Activated naive CD8-positive, alpha-beta T cell treated with anti-CD3 and anti-CD28 coated beads, Interleukin-2, amount 10 ng/mL, durations not matched to agents 7 days and 5 days (primary cell): ENCODE results near the gene FLYWCH2. TPM values are rescaled to one million over a fixed set of nuclear protein-coding genes. Genes with fewer than 3 reads are reported as not detected.
A peak's percentile ranks its signal among the peaks of the same experiment; 100 is the strongest.
"Not testable (repeated sequence)": the region's sequence is repeated elsewhere in the genome, so short reads cannot be mapped to it uniquely, and the experiment has no call there.

Experiments used
- ATAC-seq: fragments of 150-1000 bp; cut with Tn5 transposase; one replicate; pipeline ENCODE4 v1.10.0; 2021; ENCODE audit warnings: low read depth, moderate library complexity
- POLR2A ChIA-PET: fragments of 350-600 bp; sonication (Branson Sonifier 250); formaldehyde crosslinking; loops from one replicate; lab custom pipeline; 2021; ENCODE audit warnings: antibody characterized with exemption; lab: Charles Lee
- DNase-seq: peaks from one replicate; pipeline ENCODE4 v3.0.0; 2021
- H3K27ac Mint-ChIP-seq: one replicate; pipeline ENCODE4 v1.8.0; 2022; ENCODE audit warnings: mild to moderate bottlenecking, mixed read lengths
- H3K27me3 Mint-ChIP-seq: one replicate; pipeline ENCODE4 v1.8.0; 2022; ENCODE audit warnings: mild to moderate bottlenecking, moderate library complexity, mixed read lengths
- H3K36me3 Mint-ChIP-seq: one replicate; pipeline ENCODE4 v1.8.0; 2021; ENCODE audit warnings: mild to moderate bottlenecking, mixed read lengths
- H3K4me1 Mint-ChIP-seq: one replicate; pipeline ENCODE4 v1.8.0; 2021; ENCODE audit warnings: mixed read lengths
- H3K4me3 Mint-ChIP-seq: one replicate; pipeline ENCODE4 v1.8.0; 2022; ENCODE audit warnings: mild to moderate bottlenecking, moderate library complexity, mixed read lengths
- H3K9me3 Mint-ChIP-seq: one replicate; pipeline ENCODE4 v1.8.0; 2021; ENCODE audit warnings: mixed read lengths
- total RNA-seq, 2 experiments: library from RNA; stranded (reverse); gene quantifications; one replicate each; pipeline ENCODE4 v1.2.3, GENCODE V29; 2021

FLYWCH2 gene
- total RNA-seq, 2 experiments from 2014 or later = 21.0 to 21.2 TPM

- peaks cover 22% of the 10 kb centered on the region for H3K4me1 Mint-ChIP-seq
- peak; percentile 59 for ATAC-seq
- POLR2A ChIA-PET = no interaction called here
Measured at GRCh38 chr16:2904100-2904921, 21.3 kb downstream of the FLYWCH2 start.

GRCh38 chr16:2904922-2905240 is 21.9 kb downstream of the FLYWCH2 start:
- Mint-ChIP-seq H3K4me3 (peak overlapping the region; percentile 90), H3K27ac (peak overlapping the region; percentile 94), H3K27me3 (peaks cover 3% of the 10 kb centered on the region), H3K36me3 (no peaks in the 10 kb centered on the region), H3K4me1 (peaks cover 22% of the 10 kb centered on the region), H3K9me3 (no peaks in the 10 kb centered on the region)
- ATAC-seq (no peak), DNase-seq (no peak)
- POLR2A ChIA-PET = interaction anchor here (1.9 kb wide), 1 partner anchor 22 kb away, joined by 8 read pairs; the partner anchor contains the start of gene FLYWCH2

More at GRCh38 chr16:2904100-2904921, 21.3 kb downstream of the FLYWCH2 start:
- Mint-ChIP-seq H3K27ac (peak overlapping the region; percentile 94), H3K36me3 (no peaks in the 10 kb centered on the region), H3K4me3 (peak overlapping the region; percentile 90), H3K27me3 (peaks cover 2% of the 10 kb centered on the region), H3K9me3 (no peaks in the 10 kb centered on the region)
- peak; percentile 87 for DNase-seq

- POLR2A ChIA-PET = interaction anchor here (0.8 to 1.9 kb wide), 3 partner anchors 9 to 37 kb away, joined by 4 to 8 read pairs (median 4); partner anchors contain the start of gene FLYWCH2
- ATAC-seq = peak; percentile 67
- H3K4me3 Mint-ChIP-seq = peak overlapping the region; percentile 90
- H3K9me3 Mint-ChIP-seq = no peaks in the 10 kb centered on the region
- peak; percentile 96 for DNase-seq
- peak overlapping the region; percentile 94 for H3K27ac Mint-ChIP-seq
- peaks cover 5% of the 10 kb centered on the region for H3K27me3 Mint-ChIP-seq
- H3K36me3 Mint-ChIP-seq = no peaks in the 10 kb centered on the region
- H3K4me1 Mint-ChIP-seq = peaks cover 22% of the 10 kb centered on the region
Measured at GRCh38 chr16:2905241-2905987, 22.4 kb downstream of the FLYWCH2 start.

- peaks cover 22% of the 10 kb centered on the region for H3K4me1 Mint-ChIP-seq
- POLR2A ChIA-PET = interaction anchor here (0.8 to 1.9 kb wide), 4 partner anchors 9 to 75 kb away, joined by 4 to 8 read pairs (median 4); partner anchors contain the start of genes FLYWCH2 and PKMYT1
- peak overlapping the region; percentile 8 for H3K27ac Mint-ChIP-seq
- no peaks in the 10 kb centered on the region for H3K36me3 Mint-ChIP-seq
- no peak for ATAC-seq
- DNase-seq = no peak
- H3K27me3 Mint-ChIP-seq = peaks cover 5% of the 10 kb centered on the region
- no peaks in the 10 kb centered on the region for H3K9me3 Mint-ChIP-seq
- H3K4me3 Mint-ChIP-seq = peak overlapping the region; percentile 90
Measured at GRCh38 chr16:2905988-2906387, 23.0 kb downstream of the FLYWCH2 start.

- H3K4me3 Mint-ChIP-seq, H3K9me3 Mint-ChIP-seq, H3K27ac Mint-ChIP-seq, H3K27me3 Mint-ChIP-seq, ATAC-seq, H3K36me3 Mint-ChIP-seq: not testable (repeated sequence)
- peaks cover 22% of the 10 kb centered on the region for H3K4me1 Mint-ChIP-seq
- POLR2A ChIA-PET = interaction anchor here (1.3 kb wide), 1 partner anchor 73 kb away, joined by 5 read pairs; the partner anchor contains the start of gene PKMYT1
- DNase-seq = peak; percentile 52
Measured at GRCh38 chr16:2907084-2907753, 24.2 kb downstream of the FLYWCH2 start.

- no peak for DNase-seq
- peaks cover 5% of the 10 kb centered on the region for H3K27me3 Mint-ChIP-seq
- H3K36me3 Mint-ChIP-seq = peaks cover 5% of the 10 kb centered on the region
- ATAC-seq = no peak
- no peaks in the 10 kb centered on the region for H3K9me3 Mint-ChIP-seq
- no peak overlapping the region for H3K27ac Mint-ChIP-seq
- POLR2A ChIA-PET = interaction anchor here (0.6 to 2.1 kb wide), 3 partner anchors 27 to 59 kb away, joined by 4 to 6 read pairs (median 4); no protein-coding TSS in a partner anchor
- peak overlapping the region; percentile 88 for H3K4me3 Mint-ChIP-seq
- peaks cover 24% of the 10 kb centered on the region for H3K4me1 Mint-ChIP-seq
Measured at GRCh38 chr16:2910441-2910969, 27.5 kb downstream of the FLYWCH2 start.

- Mint-ChIP-seq H3K27me3 (peaks cover 5% of the 10 kb centered on the region), H3K4me1 (peaks cover 13% of the 10 kb centered on the region), H3K27ac (peak within 1 kb of the TSS; percentile 85), H3K36me3 (peaks cover 5% of the 10 kb centered on the region), H3K4me3 (peak within 1 kb of the TSS; percentile 93), H3K9me3 (no peaks in the 10 kb centered on the region)
- DNase-seq (peak; percentile 97), ATAC-seq (peak; percentile 98)
- POLR2A ChIA-PET = interaction anchor here (0.6 to 2.4 kb wide), 9 partner anchors 9 to 837 kb away, joined by 3 to 31 read pairs (median 4); partner anchors contain the start of genes FLYWCH2 and PKMYT1
Measured at GRCh38 chr16:2911638-2912329, 28.8 kb downstream of the FLYWCH2 start, which contains the start of gene FLYWCH1. FLYWCH1 (plus strand) TSS chr16:2911931; CDS start chr16:2929686, 17,755 bp downstream.

- Mint-ChIP-seq H3K4me1 (peaks cover 12% of the 10 kb centered on the region), H3K4me3 (peak overlapping the region; percentile 93), H3K27ac (peak overlapping the region; percentile 85), H3K9me3 (no peaks in the 10 kb centered on the region), H3K27me3 (peaks cover 5% of the 10 kb centered on the region), H3K36me3 (peaks cover 5% of the 10 kb centered on the region)
- POLR2A ChIA-PET = interaction anchor here (0.8 to 2.4 kb wide), 6 partner anchors 10 to 67 kb away, joined by 3 to 31 read pairs (median 5); partner anchors contain the start of genes FLYWCH2 and PKMYT1
- peak; percentile 27 for ATAC-seq
- peak; percentile 60 for DNase-seq
Measured at GRCh38 chr16:2912330-2913199, 29.6 kb downstream of the FLYWCH2 start.

- H3K27ac Mint-ChIP-seq = no peak overlapping the region
- H3K4me1 Mint-ChIP-seq = peaks cover 11% of the 10 kb centered on the region
- peak overlapping the region; percentile 93 for H3K4me3 Mint-ChIP-seq
- ATAC-seq = no peak
- H3K36me3 Mint-ChIP-seq = peaks cover 5% of the 10 kb centered on the region
- H3K9me3 Mint-ChIP-seq = no peaks in the 10 kb centered on the region
- peaks cover 5% of the 10 kb centered on the region for H3K27me3 Mint-ChIP-seq
- no peak for DNase-seq
- POLR2A ChIA-PET = interaction anchor here (2.4 kb wide), 1 partner anchor 45 kb away, joined by 13 read pairs; no protein-coding TSS in a partner anchor
Measured at GRCh38 chr16:2913603-2914002, 30.6 kb downstream of the FLYWCH2 start.

GRCh38 chr16:2914233-2914632 is 31.2 kb downstream of the FLYWCH2 start:
- ATAC-seq (no peak), DNase-seq (no peak)
- H3K9me3 Mint-ChIP-seq = no peaks in the 10 kb centered on the region
- H3K36me3 Mint-ChIP-seq = peaks cover 5% of the 10 kb centered on the region
- no peak overlapping the region for H3K27ac Mint-ChIP-seq
- POLR2A ChIA-PET = interaction anchor here (1.4 kb wide), 1 partner anchor 9 kb away, joined by 4 read pairs; no protein-coding TSS in a partner anchor
- H3K4me3 Mint-ChIP-seq = no peak overlapping the region
- peaks cover 3% of the 10 kb centered on the region for H3K27me3 Mint-ChIP-seq
- peaks cover 11% of the 10 kb centered on the region for H3K4me1 Mint-ChIP-seq
